ENCODE results near the gene LENEP.
"Not testable (repeated sequence)": the region's sequence is repeated elsewhere in the genome, so short reads cannot be mapped to it uniquely, and the experiment has no call there.

- not testable (repeated sequence) for TF ChIP-seq CTCF, POLR2A (IDR thresholded peaks at IDR 0.05)
Measured at GRCh38 chr1:154977762-154978161, 15.6 kb upstream of the LENEP start.

All from heart left ventricle (tissue), 13 donors.